GM12874 (cell line): Measurements from ENCODE around the gene LPAR2.

ENCODE experiments used
- TF ChIP-seq, protein P1 (sequence below): IDR thresholded peaks from 2 replicates; pipeline ENCODE4 v1.5.1; 2011; ENCODE audit warnings: low read depth, mild to moderate bottlenecking, control low read depth, low read length, moderate library complexity; ENCODE audit not compliant: insufficient read depth

The LPAR2 gene

DNA sequence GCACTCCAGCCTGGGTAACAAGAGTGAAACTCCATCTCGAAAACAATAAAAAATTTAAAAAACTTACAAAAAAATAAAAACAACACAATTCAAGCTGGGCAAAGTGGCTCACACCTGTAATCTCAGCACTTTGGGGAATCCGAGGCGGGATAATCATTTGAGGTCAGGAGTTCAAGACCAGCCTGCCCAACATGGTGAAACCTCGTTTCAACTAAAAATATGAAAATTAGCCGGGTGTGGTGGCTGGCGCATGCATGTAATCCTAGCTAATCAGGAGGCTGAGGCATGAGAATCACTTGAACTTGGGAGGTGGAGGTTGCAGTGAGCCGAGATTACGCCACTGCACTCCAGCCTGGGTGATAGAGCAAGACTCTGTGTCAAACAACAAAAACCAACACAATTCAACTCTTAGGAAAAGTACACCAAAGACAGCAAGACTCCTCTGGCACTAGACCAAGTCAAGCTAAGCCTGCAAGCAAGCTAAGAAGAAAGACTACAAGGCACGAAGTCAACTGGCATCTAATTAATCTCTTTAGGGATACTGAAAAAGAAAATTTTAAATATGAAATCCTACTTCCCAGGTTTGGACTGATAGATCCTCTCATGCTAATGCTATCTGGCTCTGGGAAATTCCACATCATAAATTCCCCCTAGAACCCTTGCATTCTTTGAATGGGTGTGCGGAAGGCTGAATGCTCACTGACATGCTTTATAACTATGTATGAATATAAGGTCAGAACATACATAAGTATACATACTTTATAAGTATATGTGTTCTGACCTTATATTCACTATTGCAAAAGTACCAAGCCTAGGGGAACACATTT is 17.4 kb downstream of the LPAR2 start:
- TF ChIP-seq, protein P1, sequence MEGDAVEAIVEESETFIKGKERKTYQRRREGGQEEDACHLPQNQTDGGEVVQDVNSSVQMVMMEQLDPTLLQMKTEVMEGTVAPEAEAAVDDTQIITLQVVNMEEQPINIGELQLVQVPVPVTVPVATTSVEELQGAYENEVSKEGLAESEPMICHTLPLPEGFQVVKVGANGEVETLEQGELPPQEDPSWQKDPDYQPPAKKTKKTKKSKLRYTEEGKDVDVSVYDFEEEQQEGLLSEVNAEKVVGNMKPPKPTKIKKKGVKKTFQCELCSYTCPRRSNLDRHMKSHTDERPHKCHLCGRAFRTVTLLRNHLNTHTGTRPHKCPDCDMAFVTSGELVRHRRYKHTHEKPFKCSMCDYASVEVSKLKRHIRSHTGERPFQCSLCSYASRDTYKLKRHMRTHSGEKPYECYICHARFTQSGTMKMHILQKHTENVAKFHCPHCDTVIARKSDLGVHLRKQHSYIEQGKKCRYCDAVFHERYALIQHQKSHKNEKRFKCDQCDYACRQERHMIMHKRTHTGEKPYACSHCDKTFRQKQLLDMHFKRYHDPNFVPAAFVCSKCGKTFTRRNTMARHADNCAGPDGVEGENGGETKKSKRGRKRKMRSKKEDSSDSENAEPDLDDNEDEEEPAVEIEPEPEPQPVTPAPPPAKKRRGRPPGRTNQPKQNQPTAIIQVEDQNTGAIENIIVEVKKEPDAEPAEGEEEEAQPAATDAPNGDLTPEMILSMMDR = no peak

DNA sequence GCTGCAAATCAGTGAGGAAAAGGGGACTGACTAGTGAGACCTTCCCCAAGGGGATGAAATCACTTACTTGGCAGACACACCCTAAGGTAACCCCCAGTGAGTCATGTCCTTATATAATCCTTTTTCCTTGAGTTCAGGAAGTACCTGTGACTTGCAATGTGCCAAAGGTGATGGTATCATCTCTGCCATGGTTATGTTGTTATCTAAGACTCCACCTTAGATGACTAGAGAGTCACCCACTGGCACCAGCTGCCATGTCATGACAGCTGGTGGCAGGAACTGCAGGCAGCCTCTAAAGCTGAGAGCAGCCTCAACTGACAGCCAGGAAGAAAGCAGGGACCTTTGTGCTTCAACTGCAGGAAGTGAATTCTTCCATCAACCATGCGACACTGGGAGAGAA is 22.0 kb downstream of the LPAR2 start:
- TF ChIP-seq, protein P1 = no peak

DNA sequence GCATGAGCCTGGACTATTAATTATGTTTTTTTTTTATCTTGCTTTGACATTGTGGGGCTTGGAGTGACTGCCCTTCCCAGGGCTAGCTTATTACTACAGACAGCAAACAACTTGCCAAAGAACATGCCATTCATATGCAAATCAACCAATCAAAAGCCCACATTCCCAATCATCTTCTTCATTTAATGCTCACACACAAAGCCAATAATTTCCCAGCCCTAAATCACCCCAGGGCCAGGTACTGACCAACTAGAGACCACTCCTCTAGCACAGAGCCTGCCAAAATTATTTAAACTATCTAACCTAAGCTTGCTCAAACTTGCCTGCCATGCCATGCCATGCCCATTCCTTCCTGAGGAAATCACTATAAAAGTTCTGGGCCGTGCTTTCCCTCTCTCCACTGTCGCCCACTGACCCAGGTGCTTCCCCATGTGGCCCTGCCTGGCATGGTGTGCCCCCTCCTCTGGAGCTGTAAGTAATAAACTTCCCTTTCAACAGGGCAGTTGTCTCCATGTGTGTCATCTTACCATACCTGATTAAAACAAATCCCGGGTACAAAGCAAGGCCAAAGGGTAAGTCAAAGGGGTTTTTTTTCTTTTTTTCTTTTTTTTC is 25.2 kb downstream of the LPAR2 start:
- TF ChIP-seq, protein P1 = no peak

DNA sequence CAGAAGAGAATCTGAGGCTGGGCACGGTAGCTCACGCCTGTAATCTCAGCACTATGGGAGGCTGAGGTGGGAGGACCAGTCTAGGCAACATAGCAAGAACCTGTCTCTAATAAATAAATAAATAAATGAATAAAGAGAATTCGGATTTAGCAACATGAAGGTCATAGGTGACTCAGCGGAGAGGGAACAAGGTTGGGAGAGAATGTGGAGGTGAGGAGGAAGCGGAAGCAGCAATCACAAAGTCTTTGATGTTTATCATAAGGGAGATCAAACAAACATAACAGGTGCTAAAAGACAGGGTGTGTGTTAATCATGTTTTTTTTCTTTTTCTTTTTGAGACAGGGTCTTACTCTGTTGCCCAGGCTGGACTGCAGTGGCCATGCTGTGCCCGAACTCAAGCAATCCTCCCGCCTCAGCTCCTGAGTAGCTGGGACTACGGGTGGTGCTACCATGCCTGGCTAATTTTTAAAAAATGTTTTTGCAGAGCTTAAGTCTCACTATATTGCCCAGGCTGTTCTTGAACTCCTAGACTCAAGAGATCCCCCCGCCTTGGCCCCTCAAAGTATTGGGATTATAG is 25.8 kb downstream of the LPAR2 start:
- TF ChIP-seq, protein P1 = no peak

DNA sequence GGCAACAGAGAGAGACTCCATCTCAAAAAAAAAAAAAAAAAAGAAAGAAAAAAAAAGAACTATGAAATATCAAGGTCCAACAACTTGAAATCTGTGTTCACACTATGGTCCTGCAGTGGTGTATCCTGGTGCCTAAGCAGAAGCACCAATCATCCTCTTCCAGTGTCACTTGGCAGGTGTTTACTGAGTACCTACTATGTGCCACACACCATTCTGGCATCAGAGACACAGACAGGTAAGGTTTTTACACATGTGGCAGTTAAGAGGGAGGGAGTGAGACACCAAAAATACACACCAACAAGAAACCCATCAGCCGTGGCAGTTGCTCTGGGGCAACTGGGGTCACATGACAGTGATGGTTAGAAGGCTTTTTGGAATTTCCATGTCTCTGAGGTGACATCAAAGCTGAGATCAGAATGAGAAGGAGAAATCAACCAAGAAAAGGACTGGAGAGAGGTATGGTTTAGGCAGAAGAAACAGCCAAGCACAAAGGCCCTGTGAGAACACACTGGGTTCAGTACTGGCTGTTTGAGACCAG is 27.2 kb downstream of the LPAR2 start:
- TF ChIP-seq, protein P1 = no peak

DNA sequence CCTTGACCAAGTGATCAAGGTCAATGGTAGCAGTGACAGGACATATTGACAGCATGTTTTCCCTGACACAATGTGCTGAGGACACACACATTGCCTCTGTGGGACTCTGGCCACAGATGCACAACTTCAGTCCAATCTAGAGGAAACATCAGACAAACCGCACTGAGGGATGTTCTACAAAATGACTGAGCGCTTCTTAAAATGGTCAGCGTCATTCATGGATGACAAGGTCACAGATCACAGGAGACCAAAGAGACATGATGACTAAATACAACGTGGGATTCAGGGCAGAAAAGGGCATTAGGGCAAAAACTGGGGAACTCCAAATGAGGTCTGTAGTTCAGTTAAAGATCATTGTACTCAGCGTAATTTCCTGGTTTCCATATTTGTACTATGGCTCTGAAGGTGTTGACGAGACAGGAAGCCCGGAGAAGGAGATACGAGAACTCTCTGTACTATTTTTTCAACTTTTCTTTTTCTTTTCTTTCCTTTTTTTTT is 30.2 kb downstream of the LPAR2 start:
- TF ChIP-seq, protein P1 = no peak

DNA sequence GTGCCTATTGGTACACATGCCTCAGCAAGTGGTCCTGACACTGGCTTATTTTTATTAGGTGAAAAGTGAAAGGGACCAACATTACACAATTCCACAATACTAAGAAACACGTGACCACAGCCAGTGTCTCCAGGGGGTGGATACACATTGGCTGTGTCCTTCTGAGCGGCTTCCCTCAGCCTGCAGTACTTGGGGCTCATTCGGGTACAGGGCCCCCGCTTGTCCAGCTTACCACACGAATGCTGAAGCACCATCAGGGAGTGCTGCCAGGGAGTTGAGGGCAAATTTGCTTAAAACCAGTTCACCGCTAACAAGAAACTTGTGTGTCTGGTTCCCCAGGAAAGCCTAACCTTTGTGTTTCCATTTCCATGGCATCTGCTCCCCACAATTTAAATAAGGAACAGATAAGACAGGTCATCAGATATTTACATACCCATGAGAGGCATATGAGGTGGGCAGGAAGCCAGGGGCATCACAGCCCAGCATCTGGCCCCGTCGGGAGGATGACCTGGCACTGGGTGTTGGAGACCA is 32.8 kb downstream of the LPAR2 start:
- TF ChIP-seq, protein P1 = no peak
